Activated CD4-positive, alpha-beta T cell treated with anti-CD3 and anti-CD28 coated beads, Interleukin-10, Interleukin-2, amounts not matched to agents 100 ng/mL and 50 ng/mL, durations not matched to agents 16 hours and 8 hours (primary cell): ENCODE results near the gene SDC3.

ENCODE experiments used
- DNase-seq: peaks from one replicate; pipeline ENCODE4 v3.0.0-alpha.2; 2020

Gene SDC3

GRCh38 chr1:30888391-30888790 is 20.2 kb downstream of the SDC3 start:
- no peak for DNase-seq

- no peak for DNase-seq
These were observed 20.9 kb downstream of the SDC3 start for GRCh38 chr1:30887485-30888315.

- DNase-seq = no peak
These were observed 21.7 kb downstream of the SDC3 start for GRCh38 chr1:30886710-30887428.

- DNase-seq = no peak
These were observed 22.7 kb downstream of the SDC3 start for GRCh38 chr1:30885570-30886522.

- no peak for DNase-seq
These were observed 23.8 kb downstream of the SDC3 start for GRCh38 chr1:30884723-30885122.

- DNase-seq = no peak
These were observed 25.0 kb downstream of the SDC3 start for GRCh38 chr1:30883389-30884172.

- no peak for DNase-seq
These were observed 25.7 kb downstream of the SDC3 start for GRCh38 chr1:30882678-30883388.

- no peak for DNase-seq
These were observed 27.0 kb downstream of the SDC3 start for GRCh38 chr1:30881319-30882181.

- DNase-seq = no peak
These were observed 27.8 kb downstream of the SDC3 start for GRCh38 chr1:30880678-30881318.

GRCh38 chr1:30879940-30880677 is 28.4 kb downstream of the SDC3 start:
- DNase-seq = no peak

- DNase-seq = no peak
These were observed 29.3 kb downstream of the SDC3 start for GRCh38 chr1:30879126-30879786.

- no peak for DNase-seq
These were observed 30.0 kb downstream of the SDC3 start for GRCh38 chr1:30878559-30878958.

- DNase-seq = no peak
These were observed 30.5 kb downstream of the SDC3 start for GRCh38 chr1:30878016-30878415.

- no peak for DNase-seq
These were observed 31.2 kb downstream of the SDC3 start for GRCh38 chr1:30877205-30877912.

GRCh38 chr1:30876451-30877204 is 31.9 kb downstream of the SDC3 start:
- no peak for DNase-seq

- DNase-seq = no peak
These were observed 32.6 kb downstream of the SDC3 start for GRCh38 chr1:30875916-30876315.

GRCh38 chr1:30875197-30875596 is 33.4 kb downstream of the SDC3 start:
- no peak for DNase-seq
